H1 (cell line): ENCODE measurements around the gene FNDC7. TPM values are rescaled to one million over a fixed set of nuclear protein-coding genes. Genes with fewer than 3 reads are reported as not detected.

Experiments used
- CTCF ChIA-PET: fragments of 300-600 bp; sonication (Branson Sonifier 250); formaldehyde crosslinking; loops from one replicate; lab custom pipeline; 2021; ENCODE audit not compliant: partially characterized antibody; lab: Charles Lee
- POLR2A ChIA-PET: fragments of 300-600 bp; sonication (Branson Sonifier 250); formaldehyde crosslinking; loops from one replicate; lab custom pipeline; 2021; ENCODE audit warnings: inconsistent platforms; ENCODE audit not compliant: partially characterized antibody; lab: Charles Lee
- DNase-seq, 2 experiments: peaks; one replicate each; pipeline versions ENCODE4 v3.0.0 to v3.0.0-alpha.2; 2010 to 2022; ENCODE audit warnings: low spot score in 2 of 2, low read depth in 1 of 2, mixed read lengths in 1 of 2
- FAIRE-seq: peaks from 2 replicates; lab custom pipeline; 2011; peaks lifted over from hg19 to GRCh38; lab: Jason Lieb, UNC
- H2AFZ ChIP-seq: 2 replicates; pipeline ENCODE4 v1.8.1; 2012; ENCODE audit warnings: low read length, inconsistent platforms
- H2AK5ac ChIP-seq: 2 replicates; pipeline ENCODE4 v1.6.1; 2013; ENCODE audit warnings: low read depth, low read length
- H2BK120ac ChIP-seq: replicated peaks from 2 replicates; pipeline ENCODE3; 2013; ENCODE audit warnings: low read depth, low read length, inconsistent platforms
- H2BK12ac ChIP-seq: 2 replicates; pipeline ENCODE4 v1.6.1; 2013; ENCODE audit warnings: low read depth, low read length
- H2BK15ac ChIP-seq: 2 replicates; pipeline ENCODE4 v1.6.1; 2013; ENCODE audit warnings: low read length
- H2BK20ac ChIP-seq: 2 replicates; pipeline ENCODE4 v1.6.1; 2013; ENCODE audit warnings: low read length
- H2BK5ac ChIP-seq: 2 replicates; pipeline ENCODE4 v1.6.1; 2013; ENCODE audit warnings: low read depth, low read length
- H3K14ac ChIP-seq: 2 replicates; pipeline ENCODE4 v1.6.1; 2013; ENCODE audit warnings: inconsistent platforms; ENCODE audit not compliant: insufficient read length
- H3K18ac ChIP-seq: 2 replicates; pipeline ENCODE4 v1.6.1; 2013; ENCODE audit warnings: low read length; ENCODE audit errors: extremely low read depth
- H3K23ac ChIP-seq: 2 replicates; pipeline ENCODE4 v1.6.1; 2013; ENCODE audit warnings: inconsistent platforms; ENCODE audit not compliant: insufficient read length
- H3K23me2 ChIP-seq: 2 replicates; pipeline ENCODE4 v1.6.1; 2013; ENCODE audit warnings: low read depth, low read length
- H3K27ac ChIP-seq: 2 replicates; pipeline ENCODE4 v1.6.1; 2011; ENCODE audit warnings: low read depth, low read length, inconsistent platforms
- H3K27me3 ChIP-seq, 4 experiments: replicated peaks in 1 of 4; 1 replicate in 1 of 4; 2 replicates in 3 of 4; pipeline versions ENCODE4 v1.6.1 to v1.8.1; 2011 to 2013; ENCODE audit warnings: low read length in 3 of 4, mild to moderate bottlenecking in 3 of 4, inconsistent platforms in 2 of 4, mixed read lengths in 2 of 4, moderate library complexity in 1 of 4; ENCODE audit not compliant: control insufficient read depth in 3 of 4, insufficient read depth in 3 of 4; ENCODE audit errors: extremely low read depth in 1 of 4
- H3K36me3 ChIP-seq, 4 experiments: 2 replicates each; pipeline versions ENCODE4 v1.6.1 to v1.8.1; 2011 to 2013; ENCODE audit warnings: mild to moderate bottlenecking in 4 of 4, low read length in 3 of 4, moderate library complexity in 2 of 4, control low read depth in 1 of 4, inconsistent platforms in 1 of 4; ENCODE audit not compliant: insufficient read depth in 4 of 4, control insufficient read depth in 2 of 4
- H3K4ac ChIP-seq: replicated peaks from 2 replicates; pipeline ENCODE3; 2013; ENCODE audit warnings: low read length, low read depth, mixed read lengths, inconsistent platforms; ENCODE audit not compliant: insufficient read length
- H3K4me1 ChIP-seq, 4 experiments: replicated peaks in 1 of 4; 1 replicate in 1 of 4; 2 replicates in 3 of 4; pipeline versions ENCODE4 v1.6.1 to v1.8.1; 2011 to 2013; ENCODE audit warnings: low read length in 3 of 4, inconsistent platforms in 2 of 4, mixed read lengths in 1 of 4; ENCODE audit not compliant: insufficient read depth in 4 of 4, control insufficient read depth in 3 of 4
- H3K4me2 ChIP-seq, 2 experiments: 2 replicates each; pipeline versions ENCODE4 v1.6.1 to v1.8.1; 2011 to 2013; ENCODE audit warnings: low read depth in 2 of 2, low read length in 2 of 2, control low read depth in 1 of 2, inconsistent platforms in 1 of 2, mild to moderate bottlenecking in 1 of 2; ENCODE audit not compliant: insufficient read depth in 1 of 2
- H3K4me3 ChIP-seq, 4 experiments: fragments of 200-600, 300-600 bp in 1 of 4; sonication (generic), shearing (Covaris generic), sonication (Bioruptor Twin) in 1 of 4; 2 replicates each; pipeline versions ENCODE4 v1.5.1 to v1.8.1; 2011 to 2016; ENCODE audit warnings: low read length in 4 of 4, low read depth in 3 of 4, control low read depth in 2 of 4, inconsistent platforms in 2 of 4, mild to moderate bottlenecking in 2 of 4, mixed read lengths in 1 of 4, moderate library complexity in 1 of 4; ENCODE audit not compliant: insufficient read depth in 2 of 4; ENCODE audit errors: extremely low read depth in 1 of 4
- H3K56ac ChIP-seq: replicated peaks from 2 replicates; pipeline ENCODE3; 2013; ENCODE audit warnings: low read depth, mild to moderate bottlenecking, mixed read lengths, low read length, inconsistent platforms; ENCODE audit not compliant: insufficient read length
- H3K79me1 ChIP-seq: 2 replicates; pipeline ENCODE4 v1.6.1; 2013; ENCODE audit warnings: low read depth, low read length, control low read depth
- H3K79me2 ChIP-seq, 2 experiments: 2 replicates each; pipeline versions ENCODE4 v1.6.1 to v1.8.1; 2012 to 2013; ENCODE audit warnings: low read length in 2 of 2, mild to moderate bottlenecking in 2 of 2, inconsistent platforms in 1 of 2; ENCODE audit not compliant: insufficient read depth in 2 of 2, control insufficient read depth in 1 of 2
- H3K9ac ChIP-seq, 4 experiments: replicated peaks in 1 of 4; 1 replicate in 1 of 4; 2 replicates in 3 of 4; pipeline versions ENCODE4 v1.6.1 to v1.8.1; 2011 to 2013; ENCODE audit warnings: low read depth in 3 of 4, low read length in 3 of 4, control low read depth in 2 of 4, mild to moderate bottlenecking in 2 of 4, moderate library complexity in 2 of 4, inconsistent platforms in 1 of 4; ENCODE audit errors: extremely low read depth in 1 of 4
- H3K9me3 ChIP-seq, 2 experiments: 2 replicates each; pipeline versions ENCODE4 v1.6.1 to v1.8.1; 2012 to 2013; ENCODE audit warnings: mild to moderate bottlenecking in 2 of 2, moderate library complexity in 2 of 2, control low read depth in 1 of 2, inconsistent platforms in 1 of 2, low read depth in 1 of 2, low read length in 1 of 2, mixed read lengths in 1 of 2; ENCODE audit not compliant: insufficient read depth in 2 of 2
- H4K20me1 ChIP-seq, 2 experiments: replicated peaks in 1 of 2; 2 replicates each; pipeline versions ENCODE3 to v1.8.1; 2011 to 2013; ENCODE audit warnings: inconsistent platforms in 2 of 2, low read length in 2 of 2, mild to moderate bottlenecking in 1 of 2; ENCODE audit not compliant: insufficient read depth in 2 of 2, control insufficient read depth in 1 of 2
- H4K5ac ChIP-seq: 2 replicates; pipeline ENCODE4 v1.6.1; 2013; ENCODE audit warnings: low read length, low read depth, mixed read lengths, inconsistent platforms; ENCODE audit not compliant: insufficient read length
- H4K8ac ChIP-seq: 2 replicates; pipeline ENCODE4 v1.8.0; 2013; ENCODE audit warnings: mild to moderate bottlenecking, moderate library complexity, low read length, inconsistent platforms; ENCODE audit not compliant: insufficient read depth; ENCODE audit errors: extremely low read depth
- H4K91ac ChIP-seq: replicated peaks from 2 replicates; pipeline ENCODE3; 2013; ENCODE audit warnings: low read length, mixed read lengths, inconsistent platforms; ENCODE audit not compliant: insufficient read length
- CBX5 ChIP-seq: fragments of 300-800, 300-1000 bp; sonication (generic); IDR thresholded peaks from 2 replicates; pipeline ENCODE4 v1.7.1; 2016; ENCODE audit warnings: antibody characterized with exemption, low read length, low read depth
- EP300 ChIP-seq, 2 experiments: IDR thresholded peaks; 1 replicate in 1 of 2; 2 replicates in 1 of 2; pipeline ENCODE4 v1.6.1; 2011 to 2012; ENCODE audit warnings: low read depth in 2 of 2, low read length in 2 of 2, mild to moderate bottlenecking in 2 of 2, borderline replicate concordance in 1 of 2, inconsistent platforms in 1 of 2, moderate library complexity in 1 of 2
- EZH2 ChIP-seq: fragments of 200-600 bp; sonication (generic); IDR thresholded peaks from 2 replicates; pipeline ENCODE4 v1.7.1; 2012; ENCODE audit warnings: low read depth, mild to moderate bottlenecking, moderate library complexity, low read length, inconsistent platforms; ENCODE audit not compliant: severe bottlenecking
- GABPA ChIP-seq: IDR thresholded peaks from 2 replicates; pipeline ENCODE4 v1.6.1; 2011; ENCODE audit warnings: mild to moderate bottlenecking, low read length, moderate library complexity, borderline replicate concordance; ENCODE audit not compliant: insufficient read depth
- HDAC6 ChIP-seq: IDR thresholded peaks from one replicate; pipeline ENCODE4 v1.7.1; 2012; ENCODE audit warnings: low read depth, mild to moderate bottlenecking, inconsistent platforms, low read length, moderate library complexity
- NANOG ChIP-seq: IDR thresholded peaks from 2 replicates; pipeline ENCODE4 v1.6.1; 2011; ENCODE audit warnings: low read length, low read depth, mild to moderate bottlenecking, inconsistent platforms; ENCODE audit not compliant: insufficient read depth, poor library complexity, severe bottlenecking
- RAD21 ChIP-seq, 2 experiments: IDR thresholded peaks in 1 of 2; conservative IDR thresholded peaks in 1 of 2; 2 replicates each; pipeline ENCODE4 v1.6.1; 2011; ENCODE audit warnings: low read depth in 2 of 2, low read length in 2 of 2, improper control_type of control experiment in 1 of 2, inconsistent platforms in 1 of 2, mild to moderate bottlenecking in 1 of 2, moderate library complexity in 1 of 2
- RNF2 ChIP-seq: fragments of 200-900, 300-1000 bp; sonication (generic); IDR thresholded peaks from 2 replicates; pipeline ENCODE4 v1.7.1; 2016; ENCODE audit warnings: borderline replicate concordance, low read depth, mild to moderate bottlenecking, antibody characterized with exemption, low read length; ENCODE audit not compliant: poor library complexity, severe bottlenecking; ENCODE audit errors: missing control alignments
- SAP30 ChIP-seq: fragments of 300-600 bp; sonication (generic); IDR thresholded peaks from 2 replicates; pipeline ENCODE4 v1.7.1; 2012; ENCODE audit warnings: low read length, moderate library complexity, mild to moderate bottlenecking, inconsistent platforms; ENCODE audit not compliant: insufficient read depth, insufficient replicate concordance
- SP2 ChIP-seq: IDR thresholded peaks from 2 replicates; pipeline ENCODE4 v1.6.1; 2012; ENCODE audit warnings: mild to moderate bottlenecking, low read length, inconsistent platforms
- SUZ12 ChIP-seq: fragments of 200-600 bp; sonication (generic); IDR thresholded peaks from 2 replicates; pipeline ENCODE4 v1.6.1; 2012; ENCODE audit warnings: mild to moderate bottlenecking, inconsistent platforms, low read length, moderate library complexity, mixed read lengths
- TAF1 ChIP-seq: IDR thresholded peaks from 2 replicates; pipeline ENCODE4 v1.6.1; 2011; ENCODE audit warnings: mild to moderate bottlenecking, low read depth, low read length
- WGBS, 2 experiments: shearing (Covaris generic) in 1 of 2; methylation state at CpG; one replicate each; pipeline versions ENCODE4 v1.1.6 to v1.1.7; 2013 to 2015; ENCODE audit warnings: low lambda C conversion rate in 2 of 2, mixed read lengths in 2 of 2, inconsistent platforms in 1 of 2, low coverage in 1 of 2, missing lambda C conversion rate in 1 of 2; ENCODE audit not compliant: insufficient replicate concordance in 2 of 2, insufficient coverage in 1 of 2, insufficient read length in 1 of 2; ENCODE audit errors: extremely low coverage in 1 of 2, missing lambda C conversion rate in 1 of 2; 5-methylcytosine and 5-hydroxymethylcytosine counted together
- polyA plus RNA-seq, 7 experiments: library from polyadenylated mRNA; depleted of rRNA in 3 of 7; stranded (reverse) in 5 of 7; unstranded in 2 of 7; fragments of >200 nt in 5 of 7; fragments of 200-250 nt in 2 of 7; gene quantifications; 1 replicate in 5 of 7; 2 replicates in 1 of 7; 4 replicates in 1 of 7; pipeline versions ENCODE4 v1.2.1 to v1.2.3, GENCODE V29; 2011 to 2013; ENCODE audit warnings: missing spikeins in 2 of 7, mixed read lengths in 2 of 7
- total RNA-seq: library from RNA; stranded (reverse); fragmentation: NEBNext Ultra II Directional; extraction: Animal tissue kit (Norgen Biotek cat#: 25700); gene quantifications from 2 replicates; pipeline ENCODE4 v1.2.1, GENCODE V29; 2021

Gene FNDC7
- total and polyA plus RNA-seq, 2 of the 8 experiments (the other 6 are each of a cell fraction or from before 2014, with no cell fraction given): 0.13 to 0.20 TPM

GRCh38 chr1:108728327-108728923 is 15.7 kb downstream of the FNDC7 start:
- no peak overlapping the region for H4K91ac ChIP-seq
- H3K27ac ChIP-seq: no peak overlapping the region
- FAIRE-seq (no peak), DNase-seq (no peak)
- no peak overlapping the region for H2AK5ac ChIP-seq
- H3K79me1 ChIP-seq: no peaks in the 10 kb centered on the region; the same call in 1 of the 2 replicates
- no peaks in the 10 kb centered on the region for H3K27me3 ChIP-seq
- no peak overlapping the region for H4K8ac ChIP-seq
- no peak overlapping the region for H3K18ac ChIP-seq
- no peak overlapping the region for H3K9ac ChIP-seq
- no peak overlapping the region for H2BK15ac ChIP-seq
- H3K4ac ChIP-seq: no peak overlapping the region
- H4K20me1 ChIP-seq: no peaks in the 10 kb centered on the region
- no peak overlapping the region for H3K14ac ChIP-seq
- H2AFZ ChIP-seq: no peak overlapping the region
- no peak overlapping the region for H3K56ac ChIP-seq
- no peak overlapping the region for H2BK12ac ChIP-seq
- H3K23ac ChIP-seq: no peak overlapping the region
- no peak overlapping the region for H2BK20ac ChIP-seq
- H2BK5ac ChIP-seq: no peak overlapping the region
- no peaks in the 10 kb centered on the region; the same call in 1 of the 2 replicates for H3K23me2 ChIP-seq
- H3K4me3 ChIP-seq: no peak overlapping the region
- no peak overlapping the region for H3K4me2 ChIP-seq
- no peak overlapping the region for H2BK120ac ChIP-seq
- H3K36me3 ChIP-seq: no peaks in the 10 kb centered on the region
- ChIA-PET POLR2A (no interaction called here), CTCF (interaction anchor here (0.8 to 1.3 kb wide), 2 partner anchors 11 to 19 kb away, joined by 3 to 4 read pairs; no protein-coding TSS in a partner anchor)
- no peaks in the 10 kb centered on the region for H3K9me3 ChIP-seq
- 92% methylated on average over 8 of the region's 8 CpGs; no CpG with 5 or more reads in 1 of the 2 experiments for WGBS, 2 experiments
- no peak overlapping the region for H4K5ac ChIP-seq
- no peaks in the 10 kb centered on the region for H3K79me2 ChIP-seq
- H3K4me1 ChIP-seq: no peaks in the 10 kb centered on the region
- no peak for TF ChIP-seq CBX5
- no peak for TF ChIP-seq RNF2
- TF ChIP-seq SP2: no peak
- TF ChIP-seq TAF1: no peak
- no peak for TF ChIP-seq SUZ12
- TF ChIP-seq EZH2: no peak
- TF ChIP-seq SAP30: no peak
- TF ChIP-seq HDAC6: no peak
- TF ChIP-seq RAD21 (IDR thresholded peaks at IDR 0.05 in 1 of 2, conservative IDR thresholded peaks at IDR 0.05 in 1 of 2; ENCODE audit: low read depth in 2 of 2, low read length in 2 of 2): no peak
- TF ChIP-seq EP300 (IDR thresholded peaks at IDR 0.05; ENCODE audit: borderline replicate concordance in 1 of 2, low read depth in 2 of 2, low read length in 2 of 2): no peak
- TF ChIP-seq GABPA: no peak
- no peak for TF ChIP-seq NANOG
